Effector memory CD8-positive, alpha-beta T cell (primary cell): Measurements from ENCODE around the gene ZIC2.

ENCODE experiments used
- ATAC-seq: fragments of 150-1000 bp; cut with Tn5 transposase; replicated peaks from 2 replicates; pipeline ENCODE4 v1.10.0; 2021; ENCODE audit warnings: mild to moderate bottlenecking, moderate library complexity
- DNase-seq, 3 experiments: peaks; one replicate each; pipeline ENCODE4 v3.0.0; 2021
- H3K27ac Mint-ChIP-seq, 2 donors: one replicate each; pipeline ENCODE4 v1.8.0; 2022; ENCODE audit warnings: mild to moderate bottlenecking in 2 of 2, mixed read lengths in 2 of 2, moderate library complexity in 2 of 2
- H3K27me3 Mint-ChIP-seq, 2 donors: one replicate each; pipeline ENCODE4 v1.8.0; 2022; ENCODE audit warnings: mixed read lengths in 2 of 2
- H3K36me3 Mint-ChIP-seq: one replicate; pipeline ENCODE4 v1.8.0; 2022; ENCODE audit warnings: mild to moderate bottlenecking, moderate library complexity, mixed read lengths; ENCODE audit not compliant: insufficient read depth
- H3K4me1 Mint-ChIP-seq, 2 donors: one replicate each; pipeline ENCODE4 v1.8.0; 2022; ENCODE audit warnings: low read depth in 2 of 2, mixed read lengths in 2 of 2
- H3K4me3 Mint-ChIP-seq, 2 donors: one replicate each; pipeline ENCODE4 v1.8.0; 2022; ENCODE audit warnings: mild to moderate bottlenecking in 2 of 2, mixed read lengths in 2 of 2, moderate library complexity in 2 of 2
- H3K9me3 Mint-ChIP-seq, 2 donors: one replicate each; pipeline ENCODE4 v1.8.0; 2022; ENCODE audit warnings: mixed read lengths in 2 of 2

Gene ZIC2

DNA sequence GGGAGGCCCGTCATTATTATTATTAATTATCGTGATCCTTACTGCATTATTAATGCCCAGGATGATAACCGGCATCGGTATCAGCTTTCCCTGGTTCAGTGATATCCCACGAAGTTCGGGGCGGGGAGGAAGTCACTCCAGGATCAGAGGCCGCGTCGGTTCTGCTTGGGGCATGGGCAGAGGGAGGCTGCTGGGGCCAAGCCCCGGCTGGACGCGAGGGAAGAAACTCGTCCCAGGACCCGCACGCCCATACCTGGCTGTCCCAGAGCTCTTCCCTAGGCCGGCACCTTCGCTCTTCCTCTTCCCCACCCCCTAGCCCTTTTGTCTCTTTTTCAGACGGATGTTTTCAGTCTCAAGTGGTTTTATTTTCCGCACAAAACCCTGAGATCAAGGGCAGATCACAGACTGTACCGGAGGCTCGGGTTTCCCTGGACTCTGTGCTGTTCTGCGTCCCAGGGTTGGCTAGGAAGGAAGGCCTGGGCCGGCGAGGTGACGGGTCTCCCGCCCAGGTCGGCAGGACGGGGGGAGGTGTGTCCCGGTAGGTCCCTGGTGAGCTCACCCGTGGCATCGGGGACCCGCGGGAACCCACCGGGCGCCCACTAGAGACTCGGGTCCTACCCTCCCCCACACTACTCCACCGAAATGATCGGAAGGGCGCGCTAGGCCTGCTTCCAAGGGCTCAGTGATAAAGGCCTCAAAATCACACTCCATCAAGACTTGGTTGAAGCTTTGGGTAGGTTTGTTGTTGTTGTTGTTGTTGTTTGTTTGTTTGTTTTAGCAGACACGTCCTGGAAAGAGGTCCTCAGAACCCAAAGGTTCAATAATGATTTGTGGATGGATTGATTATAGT, 7.9 kb downstream of the ZIC2 start:
- peaks cover 4 to 15% of the 10 kb centered on the region in 2 donors for H3K4me1 Mint-ChIP-seq
- H3K36me3 Mint-ChIP-seq, result peaks cover 62% of the 10 kb centered on the region
- H3K27me3 Mint-ChIP-seq, result peaks cover 88 to 95% of the 10 kb centered on the region in 2 donors
- peak overlapping the region; percentile 35 to 45 for H3K4me3 Mint-ChIP-seq
- no peak for ATAC-seq
- no peaks in the 10 kb centered on the region for H3K9me3 Mint-ChIP-seq
- no peak for DNase-seq
- H3K27ac Mint-ChIP-seq, result no peak overlapping the region

DNA sequence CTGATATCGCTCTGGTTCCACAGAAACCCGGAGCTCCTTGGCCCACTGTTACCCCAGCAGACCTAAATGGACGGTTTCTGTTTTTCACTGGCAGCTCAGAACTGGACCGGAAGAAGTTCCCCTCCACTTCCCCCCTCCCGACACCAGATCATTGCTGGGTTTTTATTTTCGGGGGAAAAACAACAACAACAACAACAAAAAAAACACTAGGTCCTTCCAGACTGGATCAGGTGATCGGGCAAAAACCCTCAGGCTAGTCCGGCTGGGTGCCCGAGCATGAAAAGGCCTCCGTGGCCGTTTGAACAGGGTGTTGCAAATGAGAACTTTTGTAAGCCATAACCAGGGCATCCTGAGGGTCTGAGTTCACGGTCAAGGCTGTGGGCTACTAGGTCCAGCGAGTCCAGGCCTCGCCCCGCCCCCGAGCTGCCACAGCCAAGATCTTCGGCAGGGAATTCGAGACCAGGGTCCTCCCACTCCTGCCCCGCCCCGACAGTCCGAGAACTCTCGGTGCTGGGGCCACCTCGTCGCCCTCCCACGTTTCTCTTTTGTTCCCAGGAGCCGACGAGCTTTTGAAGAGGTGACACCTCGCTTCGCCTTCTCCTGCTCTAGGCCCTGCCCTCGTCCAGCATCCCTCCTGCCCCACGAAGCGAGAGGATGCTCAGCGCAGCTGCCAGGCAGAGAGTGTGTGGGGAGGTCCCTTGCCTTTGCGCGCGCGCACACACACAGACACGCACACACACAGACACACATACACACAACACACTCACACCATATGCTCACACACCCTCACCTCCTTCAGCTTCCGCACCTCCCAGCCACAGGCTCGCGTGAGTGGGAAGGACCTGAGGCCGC, 8.8 kb downstream of the ZIC2 start:
- ATAC-seq (peak; percentile 37), DNase-seq (no peak)
- Mint-ChIP-seq H3K36me3 (peaks cover 53% of the 10 kb centered on the region), H3K4me1 (peaks cover 4 to 15% of the 10 kb centered on the region in 2 donors), H3K4me3 (peak overlapping the region; percentile 6 to 45), H3K27ac (peak overlapping the region in 1 of 2 donors; percentile 41), H3K9me3 (no peaks in the 10 kb centered on the region), H3K27me3 (peaks cover 94 to 99% of the 10 kb centered on the region in 2 donors)

DNA sequence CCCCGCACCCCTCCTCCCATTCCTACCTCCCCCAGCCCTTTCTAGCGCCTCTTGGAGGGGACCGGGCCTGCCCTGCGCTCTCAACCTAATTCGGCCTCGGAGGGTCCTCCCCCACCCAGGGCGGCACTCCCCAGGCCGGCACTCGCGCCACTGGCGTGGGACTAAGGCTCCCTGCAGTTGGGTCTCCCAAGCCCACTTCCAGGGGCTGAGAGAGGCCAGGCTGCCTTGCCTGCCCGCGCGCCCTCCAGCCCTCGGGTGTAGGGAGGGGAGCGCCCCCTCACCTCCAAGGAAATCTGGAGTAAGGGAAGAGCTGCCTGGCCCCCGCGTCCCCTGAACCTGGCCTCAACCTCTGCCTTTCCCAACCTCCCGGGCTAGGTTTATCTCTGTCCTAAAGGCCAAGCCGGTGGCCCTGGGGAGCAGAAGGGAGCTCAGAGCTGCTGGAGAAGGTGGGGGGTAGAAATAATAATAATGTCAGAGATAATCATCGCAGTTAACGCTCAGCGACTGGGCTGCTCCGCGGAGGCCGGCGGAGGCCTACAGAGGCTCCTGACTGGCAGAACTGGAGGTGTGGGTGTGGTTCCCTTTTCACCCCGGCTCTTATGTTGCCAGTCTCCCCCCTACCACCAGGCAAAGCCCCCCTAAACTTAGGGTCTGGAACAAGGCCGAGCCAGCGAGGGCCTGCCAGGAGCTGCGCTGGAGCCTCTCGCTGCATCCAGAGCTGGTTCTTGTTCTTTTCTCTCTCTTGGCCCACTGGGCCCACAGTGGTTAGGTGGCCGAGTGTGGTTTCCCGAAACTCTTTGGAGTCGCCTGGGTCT, 9.6 kb downstream of the ZIC2 start:
- DNase-seq, result no peak
- H3K9me3 Mint-ChIP-seq, result peaks cover 0 to 1% of the 10 kb centered on the region in 2 donors
- peaks cover 97 to 100% of the 10 kb centered on the region in 2 donors for H3K27me3 Mint-ChIP-seq
- H3K36me3 Mint-ChIP-seq, result peaks cover 44% of the 10 kb centered on the region
- ATAC-seq, result no peak
- H3K27ac Mint-ChIP-seq, result peak overlapping the region in 1 of 2 donors; percentile 67
- peaks cover 4 to 14% of the 10 kb centered on the region in 2 donors for H3K4me1 Mint-ChIP-seq
- H3K4me3 Mint-ChIP-seq, result peak overlapping the region; percentile 6 to 45

DNA sequence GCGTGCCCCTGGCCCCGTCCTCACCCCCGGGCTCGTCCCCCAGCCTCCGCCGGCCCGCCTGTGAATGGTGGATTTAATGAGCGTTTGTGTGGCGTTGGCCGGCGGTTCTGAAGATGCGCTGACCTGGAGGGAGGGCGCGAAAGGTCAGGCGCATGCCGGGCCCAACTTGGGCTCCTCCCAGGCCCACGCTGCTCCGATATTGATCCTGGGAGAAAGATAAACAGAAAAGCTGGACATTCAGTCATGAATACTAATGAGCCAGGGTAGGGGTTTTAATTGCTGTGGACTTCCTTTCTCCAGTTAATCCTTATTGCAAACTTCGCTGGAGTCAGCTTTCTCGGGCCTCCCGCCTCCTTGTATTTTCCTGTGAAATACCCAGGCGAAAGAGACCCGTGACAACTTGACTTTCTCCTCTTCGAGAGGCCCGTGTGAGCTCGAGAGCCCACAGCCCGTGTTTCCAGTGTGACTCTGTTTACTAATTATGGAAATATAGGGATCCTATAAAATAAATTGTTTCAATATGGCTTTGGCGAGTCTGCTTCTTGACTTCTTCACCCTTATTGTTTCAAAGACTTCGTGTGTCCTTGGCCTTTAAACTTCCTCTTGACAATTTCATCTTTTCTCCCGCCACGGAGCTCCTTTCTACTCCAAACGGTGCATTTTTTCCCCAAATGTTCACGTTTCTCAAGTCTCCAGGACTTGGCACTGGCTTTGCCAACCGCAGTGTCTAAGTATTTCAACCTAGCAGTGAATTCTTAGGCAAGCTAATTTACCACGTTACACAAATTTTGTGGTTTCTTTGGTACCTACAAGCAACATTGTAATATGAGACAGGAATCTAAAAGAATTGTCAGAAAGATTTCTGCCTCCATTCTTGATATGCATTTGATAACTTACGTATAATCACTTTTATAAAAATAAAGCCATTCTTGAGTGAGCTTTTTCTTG, 10.5 kb downstream of the ZIC2 start:
- peak overlapping the region in 1 of 2 donors; percentile 12 for H3K4me3 Mint-ChIP-seq
- no peak for DNase-seq
- peaks cover 36% of the 10 kb centered on the region for H3K36me3 Mint-ChIP-seq
- no peak for ATAC-seq
- peaks cover 97 to 100% of the 10 kb centered on the region in 2 donors for H3K27me3 Mint-ChIP-seq
- H3K9me3 Mint-ChIP-seq, result peaks cover 0 to 1% of the 10 kb centered on the region in 2 donors
- peak overlapping the region in 1 of 2 donors; percentile 67 for H3K27ac Mint-ChIP-seq
- peaks cover 4 to 14% of the 10 kb centered on the region in 2 donors for H3K4me1 Mint-ChIP-seq

DNA sequence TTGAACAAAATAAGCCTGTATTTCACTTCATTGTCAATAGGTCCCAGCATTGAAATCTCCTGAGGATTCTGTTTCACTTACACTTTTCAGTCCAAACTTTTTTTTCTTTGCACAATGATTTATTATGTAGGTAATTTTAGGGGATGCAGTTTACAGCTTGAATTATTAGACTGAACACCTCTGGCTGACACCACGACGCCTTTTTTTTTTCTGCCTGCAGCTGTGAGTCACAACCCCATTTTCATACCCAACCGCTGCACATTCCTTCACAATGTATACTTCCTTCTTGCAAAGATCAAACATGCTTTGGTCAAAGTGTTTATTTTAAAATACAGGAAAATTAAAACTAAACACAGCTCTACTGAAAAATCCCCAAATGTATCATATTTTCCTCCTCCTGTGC, 11.4 kb downstream of the ZIC2 start:
- Mint-ChIP-seq H3K4me1 (peaks cover 4 to 14% of the 10 kb centered on the region in 2 donors), H3K36me3 (peaks cover 27% of the 10 kb centered on the region), H3K27me3 (peaks cover 90 to 99% of the 10 kb centered on the region in 2 donors), H3K27ac (no peak overlapping the region), H3K9me3 (peaks cover 0 to 1% of the 10 kb centered on the region in 2 donors), H3K4me3 (peak overlapping the region in 1 of 2 donors; percentile 19)
- DNase-seq (no peak), ATAC-seq (no peak)

DNA sequence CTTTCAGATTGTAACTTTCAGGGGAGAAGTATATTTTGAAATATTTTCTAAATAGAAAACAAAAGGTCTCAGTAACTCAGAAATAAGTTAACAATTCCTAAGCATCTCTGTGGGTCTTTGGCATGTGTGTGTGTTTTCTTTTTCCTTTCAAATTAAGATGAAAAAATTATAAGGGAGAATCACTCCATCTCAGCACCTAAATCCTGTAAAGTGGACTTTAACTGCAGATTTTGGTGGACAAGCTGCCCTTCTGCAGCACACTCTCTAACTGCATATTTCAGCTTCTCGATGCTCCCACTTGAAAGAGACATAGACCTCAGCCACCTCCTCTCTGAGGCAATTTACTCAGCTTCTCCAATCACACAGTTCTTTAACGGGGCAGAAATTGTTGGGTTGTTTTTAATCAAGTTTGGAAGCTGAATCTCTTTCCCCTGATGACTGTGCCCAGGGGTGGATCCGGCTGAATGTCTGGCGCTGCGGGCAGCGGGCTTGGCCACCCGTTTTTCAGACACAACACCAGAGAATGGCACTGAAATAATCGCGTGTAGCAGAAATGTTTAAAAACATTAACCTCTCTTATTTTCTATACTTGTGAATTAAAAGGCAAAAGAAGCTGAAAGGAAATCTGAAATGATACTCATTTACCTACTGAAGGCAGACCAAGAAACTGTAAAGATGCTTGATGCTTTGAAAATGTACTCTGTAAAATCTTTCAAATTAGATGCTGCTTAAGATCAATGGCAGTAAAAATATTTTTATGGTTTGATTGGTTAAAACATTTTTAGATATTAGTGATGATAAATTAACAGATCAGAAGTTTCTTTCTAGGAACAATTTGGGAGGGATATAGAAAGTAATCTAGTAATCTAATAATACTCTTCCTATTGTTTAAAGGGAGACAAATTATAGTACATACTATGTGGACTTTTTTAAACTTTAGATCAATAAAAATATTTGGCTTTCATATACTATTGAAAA, 12.4 kb downstream of the ZIC2 start:
- peaks cover 0 to 1% of the 10 kb centered on the region in 2 donors for H3K9me3 Mint-ChIP-seq
- H3K4me1 Mint-ChIP-seq, result peaks cover 4 to 12% of the 10 kb centered on the region in 2 donors
- peaks cover 93 to 99% of the 10 kb centered on the region in 2 donors for H3K27me3 Mint-ChIP-seq
- H3K4me3 Mint-ChIP-seq, result no peak overlapping the region
- DNase-seq (no peak), ATAC-seq (no peak)
- H3K27ac Mint-ChIP-seq, result no peak overlapping the region
- peaks cover 18% of the 10 kb centered on the region for H3K36me3 Mint-ChIP-seq

DNA sequence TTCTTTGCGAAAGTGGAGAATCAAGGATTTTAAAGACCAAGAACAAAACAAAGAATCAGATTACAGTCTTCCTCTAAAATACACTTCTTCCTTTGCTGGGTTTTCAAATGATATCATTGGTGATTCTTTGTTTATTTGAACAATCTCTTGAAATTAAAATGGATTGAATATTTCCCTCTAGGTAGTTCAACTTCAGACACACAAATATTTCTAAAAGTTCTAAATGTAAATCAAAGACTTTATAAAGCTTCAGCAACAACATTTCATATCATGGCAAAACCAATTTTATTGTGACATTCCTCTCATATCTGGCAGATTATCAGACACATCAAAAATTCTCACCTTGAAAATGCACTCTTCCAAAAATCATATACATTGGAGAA, 13.0 kb downstream of the ZIC2 start:
- H3K4me1 Mint-ChIP-seq, result peaks cover 4 to 8% of the 10 kb centered on the region in 2 donors

DNA sequence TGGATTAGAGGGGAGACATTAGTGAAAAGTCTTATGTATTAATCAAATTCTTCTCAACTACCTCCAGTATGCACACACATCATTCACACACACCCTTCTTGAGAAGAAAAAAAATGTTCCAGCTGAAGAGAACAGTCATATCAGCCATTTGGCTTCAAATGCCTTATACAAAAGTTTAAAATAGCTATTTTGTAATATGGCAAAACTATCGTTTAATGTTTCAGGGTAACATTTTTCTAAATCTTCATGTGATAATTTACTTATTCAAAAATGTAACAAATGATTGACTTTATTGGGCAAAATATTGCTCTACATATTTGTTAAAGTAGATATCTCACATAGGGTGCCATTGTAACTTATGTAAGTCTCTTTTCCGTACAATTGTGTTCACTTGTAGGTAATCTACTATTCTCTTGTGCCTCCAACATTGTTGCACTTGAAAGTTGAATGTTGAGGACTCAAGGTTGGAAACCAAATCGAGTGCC, 13.6 kb downstream of the ZIC2 start:
- H3K9me3 Mint-ChIP-seq, result peaks cover 0 to 1% of the 10 kb centered on the region in 2 donors
- H3K27me3 Mint-ChIP-seq, result peaks cover 91 to 99% of the 10 kb centered on the region in 2 donors
- DNase-seq (no peak), ATAC-seq (no peak)
- H3K36me3 Mint-ChIP-seq, result peaks cover 12% of the 10 kb centered on the region
- no peak overlapping the region for H3K27ac Mint-ChIP-seq
- H3K4me3 Mint-ChIP-seq, result no peak overlapping the region
- peaks cover 4 to 7% of the 10 kb centered on the region in 2 donors for H3K4me1 Mint-ChIP-seq

More for the DNA sequence above, 13.0 kb downstream of the ZIC2 start:
- H3K36me3 Mint-ChIP-seq, result peaks cover 12% of the 10 kb centered on the region
- peaks cover 0 to 1% of the 10 kb centered on the region in 2 donors for H3K9me3 Mint-ChIP-seq
- ATAC-seq, result no peak
- peaks cover 92 to 99% of the 10 kb centered on the region in 2 donors for H3K27me3 Mint-ChIP-seq
- no peak overlapping the region for H3K27ac Mint-ChIP-seq
- no peak for DNase-seq
- H3K4me3 Mint-ChIP-seq, result no peak overlapping the region

DNA sequence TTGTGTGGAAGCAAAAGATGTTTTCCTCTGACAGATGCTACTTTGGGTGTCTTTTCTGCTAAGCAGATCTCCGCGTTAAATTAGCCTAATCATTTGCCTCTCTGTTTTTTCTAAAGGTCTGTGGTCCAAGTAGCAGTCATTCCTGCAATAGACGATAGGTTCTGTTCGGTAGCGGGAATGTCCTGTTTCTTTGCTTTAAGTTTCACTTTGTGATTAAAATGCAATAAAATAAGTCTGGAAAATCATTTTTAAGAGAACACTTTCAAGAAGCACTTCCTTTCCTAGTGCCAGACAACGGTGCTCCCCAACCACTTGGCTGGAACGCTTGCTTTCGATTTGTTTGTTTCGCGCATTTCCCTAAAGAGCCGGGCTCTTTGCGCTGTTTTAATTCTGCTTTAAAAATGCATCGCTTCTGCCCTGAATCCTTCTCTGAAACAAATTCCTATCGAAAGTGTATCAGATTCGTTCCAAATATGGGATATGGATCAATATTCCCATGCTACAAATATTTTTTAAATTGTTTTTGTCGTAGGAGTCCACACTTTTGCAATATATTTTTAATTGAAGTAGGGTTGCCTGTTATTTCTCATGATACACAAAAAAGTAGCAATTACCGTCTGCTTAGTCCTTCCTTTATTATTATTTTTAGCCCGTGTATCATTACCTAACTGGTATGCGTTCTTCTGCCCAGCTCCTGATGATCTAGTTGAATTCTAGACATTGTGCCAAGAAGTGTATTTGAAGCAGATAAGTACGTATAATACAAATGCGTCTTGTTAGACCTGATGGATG, 14.2 kb downstream of the ZIC2 start:
- Mint-ChIP-seq H3K4me3 (peak overlapping the region; percentile 14 to 50), H3K4me1 (peaks cover 1 to 6% of the 10 kb centered on the region in 2 donors), H3K27me3 (peaks cover 86 to 99% of the 10 kb centered on the region in 2 donors), H3K36me3 (peaks cover 12% of the 10 kb centered on the region), H3K9me3 (peaks cover 0 to 1% of the 10 kb centered on the region in 2 donors), H3K27ac (no peak overlapping the region)
- DNase-seq (no peak), ATAC-seq (no peak)

DNA sequence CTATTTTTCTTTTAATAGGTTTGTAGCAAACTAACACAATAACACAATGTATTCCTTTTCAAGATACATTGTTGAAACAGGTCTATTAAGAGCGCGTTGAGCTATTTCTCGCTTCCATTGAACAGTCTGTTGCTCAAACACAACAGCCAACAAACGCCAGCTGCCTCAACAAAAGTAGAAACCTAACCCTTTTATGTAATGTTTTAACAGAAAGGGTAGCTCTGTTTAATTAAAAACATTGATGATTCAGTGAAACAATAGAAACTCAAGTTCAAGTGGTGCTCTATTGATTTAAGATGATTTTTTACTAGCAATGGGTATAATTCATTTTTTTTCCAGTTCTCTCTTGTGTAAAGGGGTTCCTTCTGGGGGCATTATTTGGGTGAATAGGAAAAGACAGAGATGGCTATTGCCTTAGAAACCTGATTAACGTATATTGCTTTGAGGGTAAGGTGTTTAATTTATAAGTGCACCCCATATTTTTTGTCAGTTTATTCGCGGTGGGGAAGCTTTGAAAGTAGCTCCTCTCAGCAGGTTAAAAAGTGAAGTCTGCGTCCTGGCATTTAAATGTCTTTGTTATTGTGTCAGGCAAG, 14.9 kb downstream of the ZIC2 start:
- no peak for ATAC-seq

More for the DNA sequence above, 14.9 kb downstream of the ZIC2 start:
- Mint-ChIP-seq H3K36me3 (peaks cover 7% of the 10 kb centered on the region), H3K4me3 (peak overlapping the region; percentile 14 to 50), H3K4me1 (peaks cover 0 to 5% of the 10 kb centered on the region in 2 donors), H3K9me3 (peaks cover 0 to 1% of the 10 kb centered on the region in 2 donors), H3K27me3 (peaks cover 84 to 98% of the 10 kb centered on the region in 2 donors), H3K27ac (no peak overlapping the region)
- no peak for DNase-seq
